CD4-positive, alpha-beta T cell treated with Interleukin-6 at 100 ng/mL for 8 hours (primary cell): ENCODE results near the gene SLC25A10.

Experiments used
- DNase-seq: peaks from one replicate; pipeline ENCODE4 v3.0.0-alpha.2; 2020; ENCODE audit warnings: mixed read lengths, low spot score

The SLC25A10 gene

GRCh38 chr17:81706232-81706611, 5.9 kb upstream of the SLC25A10 start:
- no peak for DNase-seq

- no peak for DNase-seq
Observed at GRCh38 chr17:81706757-81707624, 5.1 kb upstream of the SLC25A10 start.

GRCh38 chr17:81707725-81708646, 4.1 kb upstream of the SLC25A10 start:
- DNase-seq, result no peak

- DNase-seq, result no peak
Observed at GRCh38 chr17:81708739-81709185, 3.3 kb upstream of the SLC25A10 start.

GRCh38 chr17:81710514-81711308, 1.4 kb upstream of the SLC25A10 start:
- DNase-seq, result no peak

- no peak for DNase-seq
Observed at GRCh38 chr17:81712468-81713003, 452 bp downstream of the SLC25A10 start.

- DNase-seq, result no peak
Observed at GRCh38 chr17:81713004-81713555, 996 bp downstream of the SLC25A10 start.

GRCh38 chr17:81713556-81714411, 1.7 kb downstream of the SLC25A10 start:
- DNase-seq, result no peak

GRCh38 chr17:81714412-81715106, 2.5 kb downstream of the SLC25A10 start:
- no peak for DNase-seq

- DNase-seq, result no peak
Observed at GRCh38 chr17:81715107-81715871, 3.2 kb downstream of the SLC25A10 start.

GRCh38 chr17:81715872-81716673, 4.0 kb downstream of the SLC25A10 start:
- DNase-seq, result no peak

- DNase-seq, result no peak
Observed at GRCh38 chr17:81716674-81716996, 4.6 kb downstream of the SLC25A10 start.

- DNase-seq, result no peak
Observed at GRCh38 chr17:81717049-81717765, 5.1 kb downstream of the SLC25A10 start.

GRCh38 chr17:81717766-81718089, 5.6 kb downstream of the SLC25A10 start:
- no peak for DNase-seq

GRCh38 chr17:81719410-81720266, 7.6 kb downstream of the SLC25A10 start:
- DNase-seq, result no peak

GRCh38 chr17:81720267-81721071, 8.4 kb downstream of the SLC25A10 start:
- no peak for DNase-seq
